Stimulated activated CD8-positive, alpha-beta memory T cell treated with anti-CD3 and anti-CD28 coated beads, Interleukin-7, amount 100 ng/mL, for 4 hours (primary cell): Measurements from ENCODE around the gene TPP2.

ENCODE experiments used
- DNase-seq, 2 donors: peaks; one replicate each; pipeline ENCODE4 v3.0.0-alpha.2; 2020; ENCODE audit warnings: low read depth in 2 of 2

TPP2 gene

DNA sequence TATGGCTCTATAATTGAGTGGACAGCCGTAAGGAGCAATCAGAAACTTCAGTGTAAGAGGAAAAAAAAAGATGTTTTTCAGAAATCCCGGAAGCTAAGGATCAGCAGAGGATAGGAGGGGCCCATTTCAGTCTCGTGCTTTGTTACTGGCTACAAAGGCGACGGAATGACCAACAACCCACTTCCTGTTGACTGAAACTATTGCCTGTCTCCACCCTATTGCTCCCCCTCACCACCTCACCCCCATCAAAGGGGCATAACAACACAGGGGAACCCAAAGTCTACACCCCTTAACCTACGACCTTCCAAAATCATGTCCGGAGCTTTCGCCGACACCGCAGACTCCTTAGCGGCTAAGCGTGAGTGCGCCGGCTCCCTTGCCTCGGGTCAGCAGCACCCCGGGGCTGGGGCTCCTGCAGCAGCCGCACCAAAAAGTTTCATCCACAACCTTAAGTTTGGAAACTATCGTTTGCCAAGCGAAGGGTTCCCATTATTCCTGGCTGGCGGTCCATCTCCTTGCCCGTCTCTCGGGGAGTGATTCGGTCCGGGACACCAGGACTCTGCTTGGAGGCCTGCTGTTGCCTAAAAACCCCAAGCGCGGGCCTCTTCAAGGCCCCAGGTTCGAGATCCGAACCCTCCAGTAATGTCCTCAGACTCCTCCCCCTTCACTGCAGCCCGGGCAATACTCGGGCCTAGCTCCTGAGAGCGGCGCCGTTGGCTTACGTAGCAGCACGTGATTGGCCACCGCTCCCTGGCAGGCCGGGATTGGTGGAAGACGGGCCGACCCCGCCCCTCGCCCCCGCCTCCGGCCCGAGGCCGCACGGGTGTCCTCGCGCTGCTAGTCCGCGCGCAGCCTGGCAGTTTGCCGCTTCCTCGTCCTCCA lies at the start of gene TPP2:
TPP2 (plus strand) TSS at position 840 of the 882 bp plus-strand sequence. CDS start 53 bp downstream, outside the sequence.
- peak; percentile 96 to 99 for DNase-seq

DNA sequence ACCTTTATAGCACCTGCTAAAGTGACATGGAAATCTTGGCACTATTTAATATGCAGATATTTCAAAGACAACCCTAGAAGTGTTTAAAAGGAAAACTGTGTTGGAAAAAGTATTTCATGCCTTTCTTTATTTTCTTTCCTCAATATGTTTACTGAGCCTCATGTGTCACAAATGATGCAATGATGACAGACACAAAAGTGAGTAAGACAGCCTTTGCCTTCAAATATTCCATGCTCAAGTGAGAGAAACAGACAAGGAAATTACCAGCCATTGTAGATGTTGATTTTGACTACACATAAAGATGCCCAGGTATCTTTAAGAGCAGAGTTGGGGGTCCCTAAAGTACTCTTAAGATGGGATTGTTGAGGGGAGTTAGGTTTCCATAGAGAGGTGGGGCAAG lies 48.0 kb upstream of the TPP2 start:
- no peak for DNase-seq

DNA sequence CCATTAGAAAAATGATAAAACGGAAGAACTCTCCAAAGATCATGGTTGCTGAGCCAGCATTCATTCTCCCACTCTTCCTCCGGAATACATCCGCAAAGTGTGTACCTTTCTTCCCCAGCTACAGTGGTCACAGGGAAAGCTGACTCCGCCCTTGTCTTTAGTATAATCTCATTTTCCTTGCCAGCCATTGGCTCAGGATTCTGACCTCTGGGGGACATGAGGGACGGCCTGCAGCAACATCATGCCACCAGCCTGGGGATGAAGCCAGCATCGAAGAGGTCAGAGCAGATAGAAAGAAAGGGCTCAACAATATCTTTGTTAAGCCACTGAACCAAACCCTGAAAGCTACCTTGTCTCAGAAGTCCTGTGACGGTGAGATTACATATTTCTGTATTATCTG lies 46.3 kb upstream of the TPP2 start:
- no peak for DNase-seq

DNA sequence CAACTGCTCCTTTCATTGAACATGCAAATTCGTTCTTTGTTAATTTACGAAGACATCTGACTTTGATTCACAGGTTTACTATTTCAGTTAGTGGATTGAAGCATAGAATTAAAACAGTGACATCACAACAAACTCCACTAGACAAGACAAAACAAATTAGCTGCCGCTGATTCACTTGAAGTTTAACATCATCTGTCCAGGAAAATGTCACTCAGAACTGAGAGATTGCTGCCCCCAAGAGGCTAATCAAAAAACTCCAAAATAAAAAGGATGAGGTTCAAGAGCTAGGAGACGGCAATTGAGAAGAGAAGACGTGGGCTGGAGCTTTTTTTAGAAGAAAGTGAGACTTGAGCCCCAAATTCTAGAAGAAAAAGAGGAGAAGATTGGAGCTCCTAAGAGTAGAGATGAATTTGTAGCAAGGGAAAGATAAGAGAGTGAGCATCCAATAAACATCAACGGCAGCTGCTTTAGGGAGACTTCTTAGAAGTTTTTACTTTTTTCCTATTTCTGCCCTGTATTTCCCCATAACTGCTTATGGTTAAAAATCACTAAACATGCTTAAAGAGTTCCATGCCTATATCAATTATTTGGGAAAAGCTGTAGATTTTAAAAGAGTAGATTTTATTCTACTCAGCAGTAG lies 40.8 kb upstream of the TPP2 start:
- DNase-seq: no peak

DNA sequence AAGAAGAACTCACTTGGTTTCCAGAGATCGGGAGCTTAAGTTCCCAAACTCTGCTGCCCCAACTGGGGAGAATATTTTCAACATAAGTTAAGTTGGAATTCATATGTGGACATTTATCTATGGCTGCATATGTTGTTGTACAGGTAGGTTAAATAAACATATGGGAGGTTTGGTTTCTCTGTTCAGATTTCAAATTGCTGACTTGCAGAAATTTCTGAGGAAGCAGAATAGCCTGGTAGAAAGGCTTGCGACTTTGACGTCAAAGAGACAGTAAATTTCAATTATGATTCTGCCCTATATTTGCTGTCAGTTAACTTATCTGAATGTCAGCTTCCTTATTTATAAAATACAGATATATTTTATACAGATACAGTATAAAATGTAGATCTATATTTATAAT lies 40.0 kb upstream of the TPP2 start:
- DNase-seq: no peak

DNA sequence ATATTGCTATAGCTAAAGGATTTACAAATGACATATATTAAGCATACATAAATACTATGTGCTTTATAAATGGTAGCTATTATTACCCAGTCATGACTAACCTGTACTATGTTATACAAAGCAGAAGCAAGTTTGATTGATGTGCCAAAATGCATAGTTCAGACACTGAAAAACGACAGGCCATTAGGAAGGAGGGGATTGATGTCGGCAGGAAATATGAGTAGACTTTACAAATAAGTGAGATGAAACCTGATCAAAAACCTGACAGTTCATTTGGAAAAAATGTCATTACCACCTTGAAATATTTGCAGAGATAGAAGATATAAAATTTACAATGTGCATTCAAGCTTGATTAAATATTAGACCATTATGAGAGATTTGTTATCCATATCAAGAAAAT lies 38.8 kb upstream of the TPP2 start:
- no peak for DNase-seq

DNA sequence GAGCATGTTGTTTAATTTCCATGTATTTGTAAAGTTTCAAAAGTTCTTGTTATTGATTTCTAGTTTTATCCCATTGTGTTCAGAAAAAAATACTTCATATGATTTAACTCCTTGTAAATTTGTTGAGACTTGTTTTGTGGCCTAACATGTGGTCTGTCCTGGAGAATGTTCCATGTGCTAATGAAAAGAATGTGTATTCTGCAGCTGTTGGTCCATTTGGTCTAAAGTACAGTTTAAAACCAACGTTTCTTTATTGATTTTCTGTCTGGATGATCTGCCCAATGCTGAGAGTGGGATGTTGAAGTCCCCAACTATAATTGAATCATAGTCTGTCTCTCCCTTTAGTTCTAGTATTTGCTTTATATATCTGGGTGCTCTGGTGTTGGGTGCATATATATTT lies 34.9 kb upstream of the TPP2 start:
- no peak for DNase-seq

DNA sequence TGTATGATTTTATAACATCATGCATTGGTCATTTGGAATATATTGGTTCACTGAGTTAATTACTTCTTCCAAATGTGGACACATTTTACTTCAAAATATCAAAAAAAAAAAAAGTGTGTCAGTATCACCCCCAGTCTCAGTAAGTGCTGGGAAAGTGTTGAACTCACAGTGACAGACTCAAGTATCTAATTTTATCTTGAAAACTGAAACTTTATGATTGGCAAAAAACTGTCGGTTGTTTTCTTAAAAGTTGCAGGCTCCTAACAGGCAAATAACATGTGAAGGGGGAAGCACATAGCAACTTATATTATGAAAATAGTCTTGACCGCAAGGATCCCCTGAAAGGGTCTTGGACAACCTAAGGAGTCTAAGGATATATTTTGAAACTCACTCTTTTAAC lies 33.5 kb upstream of the TPP2 start:
- DNase-seq: no peak

DNA sequence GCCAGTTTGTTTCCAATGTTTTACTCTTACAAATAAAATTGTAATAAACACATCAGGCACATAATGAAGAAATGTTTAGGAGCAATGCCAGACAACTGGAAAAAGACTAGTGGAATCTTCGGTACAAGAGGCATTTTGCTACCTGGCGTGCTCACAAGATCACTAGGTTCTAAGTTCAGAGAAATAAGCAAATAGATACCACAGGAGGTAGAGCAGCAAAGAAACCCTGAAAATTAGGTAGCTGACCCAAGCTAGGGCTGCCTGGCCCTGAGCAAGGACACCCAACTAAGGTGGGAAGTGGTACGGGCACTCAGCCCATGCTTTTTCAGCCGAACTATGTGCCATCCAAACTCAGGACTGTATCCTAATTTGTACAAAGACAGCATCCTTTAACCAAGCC lies 32.2 kb upstream of the TPP2 start:
- no peak for DNase-seq

DNA sequence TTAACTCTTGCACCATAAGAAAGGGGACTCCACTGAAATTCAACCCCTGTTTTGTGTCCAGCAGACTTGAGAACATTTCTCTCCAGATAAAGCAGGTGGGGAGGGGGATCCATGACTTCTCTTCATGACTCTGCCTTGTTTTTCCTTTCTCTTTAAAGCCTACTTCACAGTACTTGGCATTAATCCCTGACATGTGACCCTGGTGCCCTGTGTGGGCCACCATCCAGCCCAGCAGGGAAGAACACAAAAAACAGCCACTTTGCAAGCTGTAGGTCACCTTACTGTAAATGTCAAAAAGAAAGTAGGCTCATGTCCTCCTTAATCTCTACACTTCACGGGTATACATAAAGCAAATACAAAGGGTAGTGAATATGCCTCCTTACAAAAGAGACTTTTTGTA lies 30.3 kb upstream of the TPP2 start:
- DNase-seq: no peak

DNA sequence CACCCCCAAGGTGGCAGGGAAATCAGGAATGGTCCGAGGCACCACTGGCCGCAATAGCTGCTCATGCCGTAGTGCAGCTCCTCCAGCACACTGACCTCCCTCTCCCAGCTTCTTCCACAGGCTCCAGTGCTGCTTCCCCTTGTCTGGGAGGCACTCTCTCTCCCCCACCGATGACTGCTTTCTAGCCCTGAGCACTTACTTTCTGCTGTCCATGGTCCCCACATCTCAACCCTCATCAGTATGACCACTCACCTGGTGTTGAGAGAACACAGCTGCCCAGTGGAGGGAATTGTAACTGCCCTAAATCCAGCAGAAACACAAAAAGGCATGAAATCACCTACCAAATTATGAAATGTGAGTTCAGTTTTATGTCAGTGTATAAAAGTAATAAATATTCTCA lies 28.9 kb upstream of the TPP2 start:
- no peak for DNase-seq

DNA sequence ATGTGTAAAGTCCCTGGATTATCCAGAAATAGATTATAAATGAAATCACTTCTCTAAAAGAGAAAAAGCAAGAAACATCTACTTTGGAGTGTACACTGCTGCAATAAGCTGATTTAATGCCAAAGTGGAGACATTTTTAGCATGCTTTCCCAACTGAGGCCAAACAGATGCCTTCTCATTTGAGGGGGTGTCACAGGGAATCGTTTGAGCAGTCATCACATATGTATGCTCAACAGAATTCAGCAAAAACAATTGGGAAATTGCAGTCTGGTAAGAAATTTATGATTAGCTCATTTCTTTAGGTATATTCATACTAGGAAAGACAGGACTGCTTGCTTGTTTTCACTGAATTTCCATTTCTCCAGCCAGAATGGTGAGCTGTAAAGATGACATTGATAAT lies 27.3 kb upstream of the TPP2 start:
- no peak for DNase-seq

DNA sequence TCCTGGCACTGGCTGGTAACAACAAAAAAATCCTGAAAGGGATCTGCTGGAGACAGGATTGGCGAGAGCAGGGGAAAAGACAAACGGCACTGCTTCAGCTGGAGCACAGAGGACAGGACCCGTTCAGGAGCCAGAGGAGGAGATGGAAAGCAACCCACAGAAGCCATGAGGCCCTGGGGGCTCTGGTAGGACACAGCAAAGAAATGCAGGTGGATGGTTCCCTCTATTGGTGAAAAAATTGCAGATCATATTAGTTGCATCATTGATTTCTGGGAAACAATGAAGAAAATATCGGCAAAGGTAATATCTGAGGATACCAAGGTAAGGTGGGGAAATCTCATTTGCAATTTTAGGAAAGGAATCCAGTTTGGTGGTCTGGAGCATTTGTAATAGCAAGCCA lies 25.7 kb upstream of the TPP2 start:
- DNase-seq: no peak

DNA sequence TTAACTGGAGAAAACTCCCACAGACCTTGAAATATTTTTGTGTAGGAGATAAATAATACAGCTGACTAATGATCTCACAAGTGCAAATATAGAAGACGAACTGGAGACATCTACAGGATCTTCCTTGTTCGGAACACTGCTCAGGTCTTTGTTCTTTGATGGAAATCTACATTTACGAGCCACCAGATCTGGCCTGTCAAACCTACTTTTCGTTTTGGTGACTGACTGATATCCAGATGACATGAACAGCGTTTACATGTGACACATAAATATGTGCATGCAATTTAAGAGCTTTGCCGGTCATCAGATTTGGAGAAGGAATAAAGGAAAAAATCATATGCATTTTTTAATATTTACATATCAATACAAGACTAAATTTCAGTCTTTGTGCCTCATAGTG lies 24.5 kb upstream of the TPP2 start:
- no peak for DNase-seq

DNA sequence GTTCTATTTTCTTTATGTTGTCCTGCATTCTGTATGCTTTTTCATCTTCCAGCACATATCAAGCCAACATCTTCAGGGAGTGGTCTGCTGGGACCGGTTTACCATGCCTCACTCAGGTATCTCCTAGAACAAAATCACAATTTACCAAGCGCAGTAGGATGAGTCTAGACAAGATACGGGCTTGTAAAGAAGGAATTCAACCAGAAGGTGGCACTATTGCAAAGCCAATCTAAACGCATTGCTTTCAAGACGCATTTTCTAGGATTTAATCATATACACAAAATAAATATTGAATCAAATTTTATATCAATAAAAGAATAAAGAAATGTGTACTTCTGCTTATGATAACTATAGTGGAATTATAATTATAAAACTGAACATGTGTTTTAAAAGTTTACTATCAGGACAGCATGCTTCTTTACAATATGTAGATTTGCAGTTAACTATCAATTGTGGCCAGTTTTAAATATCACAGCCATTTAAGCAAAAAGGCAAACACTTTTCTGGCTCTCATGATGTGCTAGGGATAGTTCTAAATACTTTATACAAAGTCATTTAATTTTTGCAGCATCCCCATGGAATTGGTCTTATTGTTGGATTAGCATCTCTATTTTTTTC lies 16.1 kb upstream of the TPP2 start:
- no peak for DNase-seq

DNA sequence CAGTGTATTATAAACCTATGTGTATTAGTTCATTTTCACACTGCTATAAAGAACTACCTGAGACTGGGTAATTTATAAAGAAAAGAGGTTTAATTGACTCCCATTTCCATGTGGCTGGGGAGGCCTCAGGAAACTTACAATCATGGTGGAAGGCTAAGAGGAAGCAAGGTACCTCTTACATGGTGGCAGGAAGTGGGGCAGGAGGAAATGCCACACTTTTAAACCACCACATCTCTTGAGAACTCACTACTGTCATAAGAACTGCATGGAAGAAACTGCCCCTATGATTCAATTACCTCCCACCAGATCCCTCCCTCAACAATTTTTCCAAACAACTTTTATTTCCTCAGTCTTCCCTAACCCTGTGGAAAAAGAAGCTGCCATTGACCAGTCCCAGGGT lies 14.5 kb upstream of the TPP2 start:
- no peak for DNase-seq

DNA sequence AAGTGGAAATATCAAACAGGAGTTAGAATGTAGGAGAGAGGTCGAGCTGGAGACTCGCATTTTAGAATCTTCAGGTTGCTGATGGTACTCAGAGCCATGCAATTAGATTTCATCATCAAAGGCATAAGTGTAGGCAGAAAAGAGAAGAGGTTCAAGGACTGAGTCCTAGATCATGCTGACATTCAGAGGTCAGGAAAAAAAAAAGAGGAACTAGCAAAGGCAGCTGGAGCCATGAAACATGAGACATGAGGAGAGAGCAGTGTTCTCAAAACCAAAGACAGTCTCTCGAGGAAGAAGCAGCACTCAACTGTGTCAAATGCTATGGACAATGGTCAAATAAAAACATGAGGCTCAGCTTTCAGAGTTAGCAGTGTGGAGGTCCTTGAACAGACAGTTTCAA lies 12.4 kb upstream of the TPP2 start:
- DNase-seq: no peak

DNA sequence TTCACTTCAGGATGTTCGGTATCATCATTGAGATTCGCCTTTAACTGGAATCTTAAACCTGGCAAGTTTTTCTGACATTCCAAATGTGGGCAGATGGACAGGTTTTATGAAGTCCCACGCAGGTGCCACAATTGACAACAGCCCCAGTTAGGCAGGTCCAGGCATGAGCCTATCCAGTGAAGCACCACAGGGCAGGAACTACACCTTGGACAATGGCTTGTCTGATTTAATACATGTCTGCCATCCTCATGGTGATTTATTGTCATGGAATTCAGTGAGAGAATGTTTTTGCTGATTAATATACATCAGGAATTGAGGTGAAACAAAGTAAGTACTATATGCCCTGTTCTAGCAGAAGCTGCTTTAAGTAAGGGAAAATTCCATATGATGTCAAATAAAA lies 10.2 kb upstream of the TPP2 start:
- no peak for DNase-seq

DNA sequence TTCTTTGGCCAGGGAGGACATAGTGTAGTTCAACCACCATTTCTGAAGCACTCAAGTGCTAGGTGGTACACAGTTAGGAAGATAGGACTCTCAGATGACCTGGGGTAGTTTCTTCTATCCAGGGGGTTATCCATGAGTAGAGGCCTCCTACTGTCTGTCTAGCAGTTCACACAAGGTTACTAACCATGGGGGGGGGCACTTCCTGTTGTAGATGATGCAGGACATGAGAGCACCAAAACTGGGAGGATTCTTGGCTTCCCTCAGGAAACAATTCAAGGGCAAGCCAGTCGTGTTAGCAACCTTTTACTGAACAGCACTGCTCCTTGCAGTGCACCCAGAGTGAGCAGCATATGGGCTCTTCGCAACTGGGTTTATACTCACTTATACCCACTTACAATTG lies 8.9 kb upstream of the TPP2 start:
- no peak for DNase-seq

DNA sequence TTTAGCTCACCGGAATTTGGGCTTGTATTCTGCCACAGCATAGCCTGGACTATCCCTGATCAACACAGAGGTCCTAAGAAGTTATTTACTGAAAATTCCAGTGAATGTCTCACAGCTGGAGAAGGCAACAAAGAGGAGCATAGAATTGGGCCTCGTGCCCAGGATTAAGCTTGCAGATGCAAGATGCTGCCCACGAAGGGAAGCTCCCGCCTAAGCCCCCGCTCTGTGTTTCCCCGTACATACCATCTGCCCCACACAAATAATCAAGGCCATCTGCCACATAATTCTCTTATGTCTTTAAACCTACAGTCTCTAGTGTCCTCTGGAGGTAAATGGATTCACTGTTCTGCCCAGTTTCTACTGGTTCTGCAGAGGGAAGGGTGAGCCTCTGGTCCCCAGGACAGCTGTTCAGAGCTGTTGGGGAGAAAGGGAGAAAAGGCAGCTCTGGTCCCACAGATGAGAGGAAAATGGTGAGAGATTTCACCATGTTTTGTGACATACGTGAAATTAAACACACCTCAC lies 7.4 kb upstream of the TPP2 start:
- DNase-seq: no peak

DNA sequence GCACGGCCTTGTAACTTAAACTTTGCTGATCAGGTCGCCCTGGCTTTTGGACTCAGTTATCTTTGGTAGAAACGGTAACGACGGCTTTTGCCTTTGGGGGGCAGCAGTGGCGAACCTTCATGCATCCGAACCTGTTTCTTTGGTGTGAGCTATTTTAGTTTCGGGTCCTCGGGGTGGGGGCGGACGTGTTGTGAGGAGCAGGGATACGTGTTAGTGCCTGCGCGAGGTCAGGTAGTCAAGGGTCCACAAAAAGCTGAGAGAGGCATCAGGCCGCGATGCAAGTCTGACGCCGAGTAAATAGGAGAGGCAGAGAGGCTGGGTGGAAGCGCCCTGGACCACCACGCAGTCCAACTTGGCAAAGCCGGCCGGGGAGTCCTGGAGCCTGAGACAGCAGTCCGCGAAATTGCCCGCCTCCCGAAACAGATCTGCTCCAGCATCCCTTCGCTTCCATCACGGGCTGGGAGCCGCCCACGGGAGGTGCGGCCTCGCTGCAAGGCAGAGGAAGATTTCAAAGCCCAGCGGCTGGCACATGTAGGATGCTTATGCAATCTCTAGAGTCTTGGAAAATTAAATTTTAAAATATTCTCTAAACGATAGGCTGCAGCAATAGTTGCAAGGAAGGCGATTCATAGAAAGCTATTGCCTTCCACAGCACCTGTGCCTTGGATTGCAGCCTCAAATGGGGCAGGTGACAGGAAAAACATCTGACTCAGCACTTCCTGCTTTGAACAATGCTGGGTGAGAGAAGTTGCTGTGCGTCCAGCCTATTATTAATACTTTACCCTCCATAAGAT lies 4.6 kb upstream of the TPP2 start:
- peak; percentile 63 to 64 for DNase-seq

DNA sequence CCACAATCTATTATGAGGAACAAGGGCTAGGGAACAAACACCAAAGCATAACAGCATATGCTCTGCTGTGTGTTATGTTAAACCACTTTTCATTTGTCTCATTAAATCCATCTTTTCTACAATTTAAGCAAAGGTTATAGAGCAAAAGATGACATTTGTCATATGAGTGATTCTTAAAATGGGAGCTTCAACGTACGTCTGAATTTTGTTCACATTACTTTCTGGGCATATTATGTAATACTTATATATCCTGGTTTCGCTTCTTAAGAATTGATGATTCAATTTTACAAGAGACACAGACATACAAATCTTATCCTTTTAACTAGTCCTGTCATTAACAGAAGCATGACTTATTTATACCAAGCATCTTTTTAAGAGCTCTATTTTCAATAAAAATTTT lies 3.3 kb upstream of the TPP2 start:
- DNase-seq: no peak
